Hair follicular keratinocyte (primary cell): ENCODE data around the gene YEATS2. TPM values are rescaled to one million over a fixed set of nuclear protein-coding genes. Genes with fewer than 3 reads are reported as not detected.

Source experiments
- total RNA-seq: library from RNA; depleted of rRNA; stranded (reverse); fragments of >200 nt; gene quantifications from 2 replicates; pipeline ENCODE4 v1.2.3, GENCODE V29; 2015

Gene YEATS2
- total RNA-seq, result 18.9 and 28.4 TPM in 2 replicates

GRCh38 chr3:183697610-183698317 is at the start of gene YEATS2:
Gene YEATS2, plus strand, starts transcription at chr3:183697797. Its CDS starts 17,366 bp downstream, at chr3:183715163.

GRCh38 chr3:183825456-183826161 is 128.0 kb downstream of the YEATS2 start, which contains the start of gene MAP6D1:
Gene MAP6D1, minus strand, starts transcription at chr3:183825577. Its CDS starts 30 bp downstream, at chr3:183825547.

Other genes with a start within 250 kb of the YEATS2 start
- gene KLHL6, start 142.1 kb upstream of the YEATS2 start, total RNA-seq, result 0.16 TPM in 1 of 2 replicates, not detected in the other
- gene KLHL24, start 62.2 kb upstream of the YEATS2 start, total RNA-seq, result 11.9 and 13.9 TPM in 2 replicates
- gene MAP6D1, start 127.8 kb downstream of the YEATS2 start, total RNA-seq, result 2.5 and 2.9 TPM in 2 replicates
- gene PARL, start 187.1 kb downstream of the YEATS2 start, total RNA-seq, result 39.3 and 54.7 TPM in 2 replicates